Measurements from ENCODE around the gene ATXN7.

Gene ATXN7

DNA sequence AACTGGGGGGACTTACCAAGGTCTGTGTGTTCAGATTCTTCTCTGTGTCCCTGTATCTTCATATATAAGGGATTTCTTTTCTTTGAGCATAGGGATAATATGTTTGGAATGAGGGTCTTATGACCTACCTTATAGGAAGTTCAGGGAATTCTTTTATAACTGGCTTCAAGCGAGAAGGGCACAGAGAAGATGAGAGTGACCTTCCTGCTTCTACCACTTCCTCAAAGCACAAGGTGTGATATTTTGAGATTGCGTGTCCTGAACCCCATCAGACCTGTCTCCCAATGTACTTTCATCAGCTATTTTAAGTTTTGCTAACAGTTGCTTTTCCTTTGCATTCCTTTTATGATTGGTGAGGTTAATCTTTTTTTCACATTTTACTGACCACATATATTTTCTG lies 162.7 kb downstream of the ATXN7 start:
- DNase-seq = no peak

GRCh38 chr3:64027658-64028057 lies 164.0 kb downstream of the ATXN7 start:
- no peak for DNase-seq

DNA sequence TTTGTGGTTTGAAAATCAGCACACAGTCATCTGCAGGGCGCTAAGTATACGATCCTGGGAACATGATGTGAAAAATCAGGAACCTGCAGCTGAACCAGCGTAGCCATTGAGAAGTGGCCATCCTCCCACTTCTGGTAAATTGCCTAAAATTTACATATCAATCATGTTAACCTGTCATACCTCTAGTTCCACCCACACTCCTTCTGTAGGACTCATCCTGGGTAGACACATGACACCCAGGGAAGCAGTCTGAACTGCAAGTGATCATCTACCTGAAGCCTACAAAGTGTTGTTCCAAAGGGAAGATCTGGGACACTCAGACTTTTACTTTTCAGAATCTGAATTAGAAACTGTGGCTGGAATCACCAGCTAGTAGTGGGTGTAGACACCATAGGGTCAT lies 165.1 kb downstream of the ATXN7 start:
- no peak for DNase-seq

GRCh38 chr3:64029287-64029686 lies 165.6 kb downstream of the ATXN7 start:
- no peak for DNase-seq

GRCh38 chr3:64030741-64031140 lies 167.1 kb downstream of the ATXN7 start:
- DNase-seq = peak; percentile 56

- no peak for DNase-seq
These were observed 168.2 kb downstream of the ATXN7 start for GRCh38 chr3:64031540-64032508.

- DNase-seq = no peak
These were observed 169.4 kb downstream of the ATXN7 start for GRCh38 chr3:64033069-64033468.

GRCh38 chr3:64037084-64037483 lies 173.4 kb downstream of the ATXN7 start:
- no peak for DNase-seq

DNA sequence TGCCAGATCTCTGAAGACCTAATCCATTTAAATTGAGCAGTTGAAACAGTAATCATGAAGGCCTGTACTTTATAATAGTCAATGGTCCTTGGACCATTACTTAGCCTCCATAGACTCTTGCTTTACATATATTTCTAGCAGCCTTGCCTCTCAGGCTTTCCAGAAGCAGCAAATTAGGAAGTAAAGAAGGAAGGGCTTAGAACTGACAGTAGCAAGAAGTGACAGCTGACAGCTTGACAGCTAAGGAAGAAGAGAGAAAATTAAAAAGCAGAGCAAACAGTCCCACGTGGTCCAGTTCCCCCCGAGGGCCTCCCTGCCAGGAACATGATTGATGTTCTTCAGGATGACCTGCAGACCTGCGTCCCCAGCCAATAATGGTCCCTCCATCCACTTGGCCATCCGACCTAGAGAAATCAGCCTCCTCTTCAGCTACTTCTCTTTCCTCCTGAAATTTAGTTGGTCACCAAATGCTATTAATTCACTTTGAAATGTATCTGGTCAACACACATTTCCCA lies 174.6 kb downstream of the ATXN7 start:
- no peak for DNase-seq

DNA sequence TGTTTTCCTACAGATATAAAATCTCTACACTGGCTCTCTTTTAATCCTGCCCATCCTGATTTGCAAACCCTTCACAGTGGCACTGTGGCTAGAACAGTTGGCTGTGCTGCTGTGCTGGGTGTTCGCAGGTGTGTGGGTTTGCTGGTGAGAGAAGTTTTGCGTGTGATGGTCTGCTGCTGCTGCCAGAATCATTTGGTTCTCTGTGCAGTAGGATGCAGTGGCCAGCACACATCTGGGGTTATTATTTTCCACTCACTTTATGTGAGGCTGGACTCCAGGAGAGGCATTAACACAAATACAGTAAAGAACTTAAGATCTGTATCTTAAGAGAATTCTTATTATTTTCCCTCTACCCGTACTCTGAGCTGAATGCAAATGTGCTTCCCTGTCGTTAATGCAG lies 175.7 kb downstream of the ATXN7 start:
- DNase-seq = no peak

GRCh38 chr3:64039981-64040733 lies 176.5 kb downstream of the ATXN7 start:
- DNase-seq = no peak

DNA sequence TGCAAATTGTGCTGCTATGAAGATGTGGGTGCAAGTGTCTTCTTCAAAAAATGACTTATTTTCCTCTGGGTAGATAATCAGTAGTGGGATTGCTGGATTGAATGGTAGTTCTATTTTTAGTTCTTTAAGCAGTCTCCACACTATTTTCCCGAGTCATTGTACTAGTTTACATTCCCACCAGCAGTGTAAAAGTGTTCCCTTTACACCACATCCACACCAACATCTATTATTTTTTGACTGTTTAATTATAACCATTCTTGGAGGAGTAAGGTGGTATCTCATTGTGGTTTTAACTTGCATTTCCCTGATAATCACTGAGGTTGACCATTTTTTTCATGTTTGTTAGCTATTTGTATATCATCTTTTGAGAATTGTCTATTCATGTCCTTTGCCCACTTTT lies 179.3 kb downstream of the ATXN7 start:
- DNase-seq = no peak

- DNase-seq = peak; percentile 31
These were observed 182.9 kb downstream of the ATXN7 start for GRCh38 chr3:64046592-64046991.

GRCh38 chr3:64046996-64047594 lies 183.4 kb downstream of the ATXN7 start:
- DNase-seq = peak; percentile 10

DNA sequence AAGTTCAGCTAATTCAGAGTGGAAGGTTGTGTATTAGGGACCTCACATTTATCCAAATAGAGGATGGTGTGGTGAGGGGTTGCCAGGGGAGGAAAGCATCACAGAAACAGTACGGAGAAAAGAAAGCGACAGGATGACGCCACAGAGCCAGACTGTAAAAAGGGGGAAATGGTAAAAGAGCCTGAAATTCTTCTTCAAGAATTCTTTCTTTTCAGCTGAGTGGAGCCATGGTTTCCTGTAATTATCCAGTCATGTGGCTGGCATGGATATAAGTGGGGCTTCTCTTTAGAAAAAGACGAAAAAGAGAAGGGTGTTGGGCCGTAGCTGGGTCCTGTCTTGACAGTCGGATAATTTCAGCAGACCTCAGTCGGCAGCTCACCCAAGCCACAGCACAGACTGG lies 184.1 kb downstream of the ATXN7 start:
- DNase-seq = no peak

DNA sequence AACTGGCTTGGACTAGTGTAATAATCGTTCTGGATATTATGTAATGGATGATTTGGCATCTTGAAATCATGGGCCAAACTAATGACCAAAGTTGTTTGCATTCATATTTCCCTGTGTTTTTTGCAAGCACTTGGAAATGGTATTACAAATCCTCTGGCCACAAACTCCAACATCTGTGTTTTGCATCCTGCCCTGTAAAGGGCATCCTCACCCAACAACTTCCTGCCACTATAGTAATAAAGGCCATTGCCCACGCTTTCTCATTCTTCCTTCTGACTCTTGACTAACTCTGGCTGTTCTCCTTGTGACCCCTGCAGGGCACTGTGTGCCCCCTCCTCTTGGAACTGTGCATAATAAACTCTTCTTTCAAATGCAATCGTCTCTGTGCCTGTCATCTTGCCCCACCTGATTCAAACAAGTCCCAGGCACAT lies 185.0 kb downstream of the ATXN7 start:
- DNase-seq = no peak

DNA sequence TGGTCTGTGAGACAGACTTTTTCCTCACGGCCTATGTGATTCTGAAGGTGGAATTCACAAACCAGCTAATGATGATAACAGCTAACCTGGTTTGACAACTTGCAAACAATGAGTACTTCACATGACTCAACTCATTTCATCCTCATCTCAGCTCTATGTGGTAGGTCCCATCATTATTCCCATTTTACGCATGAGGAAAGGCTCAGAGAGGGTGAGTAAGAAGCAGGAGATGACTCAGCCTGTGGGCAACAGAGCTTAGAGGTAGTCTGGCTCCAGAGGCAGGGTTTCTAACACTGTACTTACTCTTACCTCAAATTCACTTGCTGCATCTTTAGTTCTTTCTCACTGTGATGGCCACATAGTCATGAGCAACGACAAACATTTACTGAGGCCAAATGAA lies 185.5 kb downstream of the ATXN7 start:
- DNase-seq = no peak

DNA sequence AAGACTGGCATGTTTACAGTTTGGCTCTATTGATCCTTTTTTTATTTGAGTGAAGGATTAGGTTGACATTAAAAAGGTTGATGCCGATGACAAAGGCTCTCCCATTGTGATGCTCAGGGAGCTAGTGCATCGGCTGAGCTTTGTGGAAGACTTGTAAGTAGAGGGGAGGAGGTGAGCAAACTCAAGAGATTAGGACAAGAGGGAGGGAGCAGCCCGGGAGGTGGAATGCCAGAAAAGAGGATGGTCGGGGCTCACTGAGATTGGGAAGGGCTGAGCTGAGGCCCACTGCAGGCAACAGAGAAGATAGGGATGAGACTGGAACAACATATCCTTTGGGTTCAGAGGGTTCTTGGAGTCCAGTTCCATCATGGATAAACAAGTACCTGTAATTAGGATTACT lies 186.2 kb downstream of the ATXN7 start:
- DNase-seq = no peak
